ENCODE measurements around the gene CBARP.

Gene CBARP

GRCh38 chr19:1275260-1275975 is 37.6 kb upstream of the CBARP start, which contains the start of gene FAM174C:
FAM174C (plus strand) TSS chr19:1275530; CDS start chr19:1275550, 20 bp downstream.
- peak; percentile 83 for DNase-seq

- DNase-seq, result no peak
Observed at GRCh38 chr19:1274852-1275259, 37.1 kb upstream of the CBARP start.

- DNase-seq, result no peak
Observed at GRCh38 chr19:1274081-1274851, 36.5 kb upstream of the CBARP start.

- no peak for DNase-seq
Observed at GRCh38 chr19:1273263-1274041, 35.6 kb upstream of the CBARP start.

- DNase-seq, result no peak
Observed at GRCh38 chr19:1272423-1273262, 34.8 kb upstream of the CBARP start.

- DNase-seq, result no peak
Observed at GRCh38 chr19:1271528-1272422, 34.0 kb upstream of the CBARP start.

- no peak for DNase-seq
Observed at GRCh38 chr19:1270854-1271527, 33.2 kb upstream of the CBARP start.

- DNase-seq, result no peak
Observed at GRCh38 chr19:1270213-1270853, 32.5 kb upstream of the CBARP start.

- peak; percentile 43 for DNase-seq
Observed at GRCh38 chr19:1269478-1270212, 31.8 kb upstream of the CBARP start.

- DNase-seq, result peak; percentile 90
Observed at GRCh38 chr19:1269065-1269477, 31.3 kb upstream of the CBARP start, which contains the start of gene CIRBP. CIRBP (plus strand) TSS chr19:1269332; CDS start chr19:1270934, 1,602 bp downstream.

- DNase-seq, result no peak
Observed at GRCh38 chr19:1268226-1269064, 30.6 kb upstream of the CBARP start.

- DNase-seq, result no peak
Observed at GRCh38 chr19:1267477-1268225, 29.8 kb upstream of the CBARP start.

- no peak for DNase-seq
Observed at GRCh38 chr19:1266916-1267476, 29.2 kb upstream of the CBARP start.

GRCh38 chr19:1266129-1266915 is 28.5 kb upstream of the CBARP start:
- DNase-seq, result no peak

GRCh38 chr19:1265615-1266128 is 27.9 kb upstream of the CBARP start:
- no peak for DNase-seq

All from NCI-H1694 treated with DMSO at 0.1 percent for 48 hours (cell line).